Activated T-cell treated with anti-CD3 and anti-CD28 coated beads for 1 hour (primary cell): ENCODE data around the gene SIRT2.
"Not testable (repeated sequence)": the region's sequence is repeated elsewhere in the genome, so short reads cannot be mapped to it uniquely, and the experiment has no call there.

Experiments
- DNase-seq: peaks from one replicate; pipeline ENCODE4 v3.0.0-alpha.2; 2020; ENCODE audit warnings: low read depth

Gene SIRT2

GRCh38 chr19:38899447-38900201 lies at the start of gene SIRT2, which contains the start of gene NFKBIB:
TSS of gene SIRT2 (minus strand) at chr19:38899618. CDS start at chr19:38899521, 97 bp downstream.
TSS of gene NFKBIB (plus strand) at chr19:38899969. CDS start at chr19:38900033, 64 bp downstream.
- DNase-seq, result peak; percentile 94

GRCh38 chr19:38946229-38947010 lies 47.0 kb upstream of the SIRT2 start:
- DNase-seq, result no peak

- no peak for DNase-seq
Observed at GRCh38 chr19:38945562-38946228, 46.3 kb upstream of the SIRT2 start.

- no peak for DNase-seq
Observed at GRCh38 chr19:38944981-38945506, 45.6 kb upstream of the SIRT2 start.

- no peak for DNase-seq
Observed at GRCh38 chr19:38942471-38943181, 43.2 kb upstream of the SIRT2 start.

- DNase-seq, result no peak
Observed at GRCh38 chr19:38941979-38942378, 42.6 kb upstream of the SIRT2 start.

- not testable (repeated sequence) for DNase-seq
Observed at GRCh38 chr19:38941466-38941865, 42.0 kb upstream of the SIRT2 start.

- no peak for DNase-seq
Observed at GRCh38 chr19:38939957-38940356, 40.5 kb upstream of the SIRT2 start.

- DNase-seq, result no peak
Observed at GRCh38 chr19:38933544-38933943, 34.1 kb upstream of the SIRT2 start.

- no peak for DNase-seq
Observed at GRCh38 chr19:38932425-38933179, 33.2 kb upstream of the SIRT2 start.

GRCh38 chr19:38931521-38931793 lies 32.0 kb upstream of the SIRT2 start:
- DNase-seq, result no peak

GRCh38 chr19:38930776-38931520 lies 31.5 kb upstream of the SIRT2 start, which contains the start of gene MRPS12:
TSS of gene MRPS12 (plus strand) at chr19:38930944. CDS start at chr19:38931295, 351 bp downstream.
- DNase-seq, result peak; percentile 94

- peak; percentile 89 for DNase-seq
Observed at GRCh38 chr19:38929929-38930775, 30.7 kb upstream of the SIRT2 start, which contains the start of gene SARS2. TSS of gene SARS2 (minus strand) at chr19:38930763. CDS start at chr19:38930736, 27 bp downstream.

GRCh38 chr19:38928391-38929001 lies 29.1 kb upstream of the SIRT2 start:
- no peak for DNase-seq

GRCh38 chr19:38924388-38924787 lies 25.0 kb upstream of the SIRT2 start:
- DNase-seq, result no peak

GRCh38 chr19:38922482-38922881 lies 23.1 kb upstream of the SIRT2 start:
- no peak for DNase-seq

- DNase-seq, result no peak
Observed at GRCh38 chr19:38921420-38922274, 22.2 kb upstream of the SIRT2 start.
